ENCODE data around the gene ZSCAN21.

ZSCAN21 gene

DNA sequence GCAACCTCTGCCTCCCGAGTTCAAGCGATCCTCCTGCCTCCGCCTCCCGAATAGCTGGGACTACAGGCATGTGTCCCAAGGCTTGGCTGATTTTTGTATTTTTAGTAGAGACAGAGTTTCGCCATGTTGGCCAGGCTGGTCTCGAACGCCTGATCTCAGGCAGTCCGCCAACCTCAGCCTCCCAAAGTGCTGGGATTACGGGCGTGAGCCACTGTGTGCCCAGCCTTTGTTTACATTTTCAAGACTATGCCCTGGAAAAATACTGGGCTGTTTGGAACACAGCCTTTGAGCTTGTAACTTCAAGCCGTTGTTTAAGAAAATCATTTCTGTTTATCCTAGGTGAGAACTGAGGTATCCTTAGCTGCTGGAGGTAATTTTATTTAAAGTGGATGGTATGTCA lies 32.3 kb upstream of the ZSCAN21 start:
- no peak overlapping the region for H3K4me3 ChIP-seq (ENCODE audit: low read depth, low read length)
- in situ Hi-C loops (cut with HindIII; ENCODE audit: low sequenced_read_pairs), result no loop called here
- no peak for DNase-seq (ENCODE audit: low read depth, low spot score)
- TF ChIP-seq, protein P1, sequence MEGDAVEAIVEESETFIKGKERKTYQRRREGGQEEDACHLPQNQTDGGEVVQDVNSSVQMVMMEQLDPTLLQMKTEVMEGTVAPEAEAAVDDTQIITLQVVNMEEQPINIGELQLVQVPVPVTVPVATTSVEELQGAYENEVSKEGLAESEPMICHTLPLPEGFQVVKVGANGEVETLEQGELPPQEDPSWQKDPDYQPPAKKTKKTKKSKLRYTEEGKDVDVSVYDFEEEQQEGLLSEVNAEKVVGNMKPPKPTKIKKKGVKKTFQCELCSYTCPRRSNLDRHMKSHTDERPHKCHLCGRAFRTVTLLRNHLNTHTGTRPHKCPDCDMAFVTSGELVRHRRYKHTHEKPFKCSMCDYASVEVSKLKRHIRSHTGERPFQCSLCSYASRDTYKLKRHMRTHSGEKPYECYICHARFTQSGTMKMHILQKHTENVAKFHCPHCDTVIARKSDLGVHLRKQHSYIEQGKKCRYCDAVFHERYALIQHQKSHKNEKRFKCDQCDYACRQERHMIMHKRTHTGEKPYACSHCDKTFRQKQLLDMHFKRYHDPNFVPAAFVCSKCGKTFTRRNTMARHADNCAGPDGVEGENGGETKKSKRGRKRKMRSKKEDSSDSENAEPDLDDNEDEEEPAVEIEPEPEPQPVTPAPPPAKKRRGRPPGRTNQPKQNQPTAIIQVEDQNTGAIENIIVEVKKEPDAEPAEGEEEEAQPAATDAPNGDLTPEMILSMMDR (IDR thresholded peaks at IDR 0.05; ENCODE audit: low read depth, low read length), result no peak

DNA sequence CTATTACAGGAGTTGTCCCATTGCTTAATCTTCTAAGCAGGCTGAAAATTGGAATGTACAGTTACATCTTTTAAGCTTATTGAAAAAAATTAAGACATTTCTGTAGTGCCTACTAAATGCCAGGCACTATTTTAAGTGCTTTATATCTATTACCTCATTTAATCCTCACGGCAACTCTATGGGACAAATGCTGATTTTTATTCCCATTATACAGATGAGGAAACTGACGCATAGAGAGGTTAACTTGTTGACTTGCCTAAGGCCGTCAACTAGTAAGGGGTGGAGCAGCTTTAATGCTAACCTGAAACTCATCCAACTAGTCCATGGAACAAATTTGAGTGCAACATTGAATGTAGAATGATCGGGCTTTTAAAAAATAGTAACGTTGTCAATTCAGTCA lies 31.7 kb upstream of the ZSCAN21 start:
- in situ Hi-C loops (cut with HindIII; ENCODE audit: low sequenced_read_pairs), result no loop called here
- H3K4me3 ChIP-seq (ENCODE audit: low read depth, low read length), result no peak overlapping the region
- TF ChIP-seq, protein P1 (IDR thresholded peaks at IDR 0.05; ENCODE audit: low read depth, low read length), result no peak
- DNase-seq (ENCODE audit: low read depth, low spot score), result no peak

DNA sequence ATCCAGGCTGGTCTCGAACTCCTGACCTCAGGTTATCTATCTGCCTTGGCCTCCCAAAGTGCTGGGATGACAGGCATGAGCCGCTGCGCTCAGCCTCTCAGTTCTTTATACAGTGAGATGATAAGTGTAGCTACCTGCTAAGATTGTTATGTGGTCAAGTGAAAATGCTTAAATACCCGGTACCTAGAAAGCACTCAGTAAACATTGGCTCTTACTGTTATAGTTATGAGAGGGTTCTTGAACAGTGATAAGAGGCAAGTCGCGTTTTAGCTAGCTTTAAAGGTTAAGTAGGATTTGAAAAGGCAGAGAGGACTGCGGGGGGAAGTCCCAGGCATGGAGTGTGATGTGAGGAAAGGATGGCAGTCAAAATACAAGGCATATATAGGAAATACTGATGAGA lies 29.7 kb upstream of the ZSCAN21 start:
- no peak overlapping the region for H3K4me3 ChIP-seq (ENCODE audit: low read depth, low read length)
- no peak for DNase-seq (ENCODE audit: low read depth, low spot score)
- in situ Hi-C loops (cut with HindIII; ENCODE audit: low sequenced_read_pairs), result no loop called here
- TF ChIP-seq, protein P1 (IDR thresholded peaks at IDR 0.05; ENCODE audit: low read depth, low read length), result no peak

DNA sequence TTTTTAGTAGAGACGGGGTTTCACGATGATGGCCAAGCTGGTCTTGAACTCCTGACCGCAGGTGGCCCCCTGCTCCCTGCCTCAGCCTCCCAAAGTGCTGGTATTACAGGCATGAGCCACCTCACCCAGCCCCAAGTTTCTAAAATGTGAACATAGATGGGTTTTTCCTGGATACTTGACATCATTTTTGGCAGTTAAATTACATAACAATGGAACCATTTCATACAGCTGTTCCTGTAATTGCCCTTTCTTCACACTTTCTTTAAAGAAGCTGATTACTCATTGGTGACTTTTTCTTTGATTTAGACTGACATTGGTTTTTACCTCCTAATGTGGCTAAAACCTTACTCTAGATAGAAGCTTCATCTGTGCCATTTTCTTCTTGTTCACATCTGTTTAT lies 28.3 kb upstream of the ZSCAN21 start:
- H3K4me3 ChIP-seq (ENCODE audit: low read depth, low read length), result no peak overlapping the region
- DNase-seq (ENCODE audit: low read depth, low spot score), result no peak
- TF ChIP-seq, protein P1 (IDR thresholded peaks at IDR 0.05; ENCODE audit: low read depth, low read length), result no peak
- in situ Hi-C loops (cut with HindIII; ENCODE audit: low sequenced_read_pairs), result no loop called here

DNA sequence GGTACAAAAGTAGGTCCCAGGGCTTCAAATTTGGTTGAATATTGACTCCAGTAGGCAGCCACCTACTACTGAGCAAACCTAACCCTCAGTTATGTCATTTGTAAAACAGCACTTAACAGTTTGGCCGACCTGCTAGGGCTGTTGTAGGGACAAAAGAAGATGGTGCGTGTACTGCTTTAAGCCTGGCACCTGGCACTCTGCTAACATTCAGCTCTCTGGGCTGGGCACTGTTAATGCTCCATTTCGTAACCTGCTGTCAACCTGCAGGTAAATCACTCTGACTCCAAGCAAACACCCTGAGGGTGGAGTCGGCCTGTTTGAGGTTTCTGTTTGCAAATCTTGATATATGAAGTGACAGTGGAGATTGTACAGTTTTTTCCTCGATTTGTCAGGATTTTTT lies 27.0 kb upstream of the ZSCAN21 start:
- in situ Hi-C loops (cut with HindIII; ENCODE audit: low sequenced_read_pairs), result no loop called here
- no peak for DNase-seq (ENCODE audit: low read depth, low spot score)
- TF ChIP-seq, protein P1 (IDR thresholded peaks at IDR 0.05; ENCODE audit: low read depth, low read length), result no peak
- no peak overlapping the region for H3K4me3 ChIP-seq (ENCODE audit: low read depth, low read length)

DNA sequence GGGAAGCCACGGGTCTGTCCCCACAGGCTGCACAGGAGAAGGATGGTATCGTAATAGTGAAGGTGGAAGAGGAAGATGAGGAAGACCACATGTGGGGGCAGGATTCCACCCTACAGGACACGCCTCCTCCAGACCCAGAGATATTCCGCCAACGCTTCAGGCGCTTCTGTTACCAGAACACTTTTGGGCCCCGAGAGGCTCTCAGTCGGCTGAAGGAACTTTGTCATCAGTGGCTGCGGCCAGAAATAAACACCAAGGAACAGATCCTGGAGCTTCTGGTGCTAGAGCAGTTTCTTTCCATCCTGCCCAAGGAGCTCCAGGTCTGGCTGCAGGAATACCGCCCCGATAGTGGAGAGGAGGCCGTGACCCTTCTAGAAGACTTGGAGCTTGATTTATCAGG lies 26.0 kb upstream of the ZSCAN21 start:
- TF ChIP-seq, protein P1 (IDR thresholded peaks at IDR 0.05; ENCODE audit: low read depth, low read length), result no peak
- in situ Hi-C loops (cut with HindIII; ENCODE audit: low sequenced_read_pairs), result no loop called here
- DNase-seq (ENCODE audit: low read depth, low spot score), result no peak
- no peak overlapping the region for H3K4me3 ChIP-seq (ENCODE audit: low read depth, low read length)

DNA sequence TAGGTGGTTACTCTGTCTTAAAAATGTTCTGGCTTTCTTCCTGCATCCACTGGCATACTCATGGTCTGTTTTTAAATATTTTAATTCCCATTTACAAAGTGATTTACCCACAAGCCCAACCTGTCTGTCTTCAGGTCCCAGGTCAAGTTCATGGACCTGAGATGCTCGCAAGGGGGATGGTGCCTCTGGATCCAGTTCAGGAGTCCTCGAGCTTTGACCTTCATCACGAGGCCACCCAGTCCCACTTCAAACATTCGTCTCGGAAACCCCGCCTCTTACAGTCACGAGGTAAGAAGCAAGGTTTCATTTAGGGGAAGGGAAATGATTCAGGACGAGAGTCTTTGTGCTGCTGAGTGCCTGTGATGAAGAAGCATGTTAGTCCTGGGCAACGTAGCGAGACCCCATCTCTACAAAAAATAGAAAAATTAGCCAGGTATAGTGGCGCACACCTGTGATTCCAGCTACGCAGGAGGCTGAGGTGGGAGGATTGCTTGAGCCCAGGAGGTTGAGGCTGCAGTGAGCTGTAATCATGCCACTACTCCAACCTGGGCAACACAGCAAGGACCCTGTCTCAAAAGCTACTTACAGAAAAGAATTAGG lies 25.5 kb upstream of the ZSCAN21 start:
- TF ChIP-seq, protein P1 (IDR thresholded peaks at IDR 0.05; ENCODE audit: low read depth, low read length), result no peak
- in situ Hi-C loops (cut with HindIII; ENCODE audit: low sequenced_read_pairs), result no loop called here
- no peak overlapping the region for H3K4me3 ChIP-seq (ENCODE audit: low read depth, low read length)
- DNase-seq (ENCODE audit: low read depth, low spot score), result no peak

All from astrocyte of the spinal cord (primary cell).